ENCODE results near the gene ZNF280B. TPM values are rescaled to one million over a fixed set of nuclear protein-coding genes. Genes with fewer than 3 reads are reported as not detected.

ZNF280B gene
- total and polyA plus RNA-seq, 5 donors: 0.59 to 1.7 (median 1.4) TPM

DNA sequence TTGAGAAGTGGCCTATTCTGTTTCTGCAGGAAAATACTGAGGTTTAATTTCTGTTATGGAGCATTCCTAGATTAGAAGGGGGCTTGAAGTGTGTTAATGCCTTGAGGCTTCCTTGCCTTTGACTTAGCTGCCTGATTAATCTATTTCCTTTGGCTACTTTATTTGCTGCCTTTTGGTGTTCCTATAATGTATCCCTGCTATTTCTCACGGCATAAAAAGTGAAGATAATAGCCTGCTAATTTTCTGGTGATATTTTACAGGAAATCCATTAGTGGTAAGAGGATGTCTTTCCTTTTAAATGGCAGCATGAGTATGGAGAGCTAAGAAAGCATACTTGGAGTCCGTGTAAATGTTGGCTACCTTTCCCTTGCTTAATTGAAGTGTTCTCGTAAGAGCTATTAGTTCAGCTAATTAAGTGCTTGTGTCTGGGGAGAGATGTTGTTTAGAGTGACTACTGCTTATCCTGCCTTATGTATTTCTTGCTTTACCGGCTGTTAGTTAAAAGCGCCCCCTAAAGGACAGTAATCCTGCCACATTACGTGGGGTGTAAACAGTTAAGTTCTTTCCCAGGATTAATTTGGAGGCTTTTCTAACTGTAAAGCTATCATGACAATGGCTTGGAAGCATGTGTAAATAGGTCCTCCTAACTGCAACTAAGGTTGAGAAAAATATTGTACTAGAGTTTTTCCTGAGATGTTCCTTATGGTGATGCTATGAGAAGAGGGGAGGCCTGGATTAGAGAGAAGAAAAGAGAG lies 45.6 kb downstream of the ZNF280B start:
- Histone ChIP-seq H3K27ac (ENCODE audit: low read length) (no peak overlapping the region), H3K4me1 (ENCODE audit: control insufficient read depth, insufficient read depth, low read length) (no peaks in the 10 kb centered on the region), H3K9me3 (ENCODE audit: control insufficient read depth, low read length) (peaks cover 4% of the 10 kb centered on the region), H3K27me3 (ENCODE audit: control insufficient read depth, insufficient read depth) (no peaks in the 10 kb centered on the region), H3K4me3 (ENCODE audit: low read length) (no peak overlapping the region)
- ATAC-seq (no peak), DNase-seq (no peak)
- intact Hi-C loops (cut with DNase I): loop anchor here (5.0 to 10.0 kb wide), 5 partner anchors 222 to 662 kb away; no protein-coding TSS in a partner anchor
- WGBS: 46% methylated on average over 6 of the region's 6 CpGs

DNA sequence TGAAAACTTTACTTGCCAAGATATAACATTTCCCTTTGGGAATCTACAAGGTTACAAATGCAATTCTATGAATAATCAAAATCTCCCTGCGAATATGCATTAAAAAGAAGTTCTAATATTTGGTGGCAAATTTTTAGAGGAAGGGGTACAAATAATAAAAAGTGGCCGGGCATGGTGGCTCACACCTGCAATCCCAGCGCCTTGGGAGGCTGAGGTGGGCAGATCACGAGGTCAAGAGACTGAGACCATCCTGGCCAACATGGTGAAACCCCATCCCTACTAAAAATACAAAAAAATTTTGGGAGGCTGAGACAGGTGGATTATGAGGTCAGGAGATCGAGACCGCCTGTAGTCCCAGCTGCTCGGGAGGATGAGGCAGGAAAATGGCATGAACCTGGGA lies 47.0 kb downstream of the ZNF280B start:
- H3K4me1 ChIP-seq (ENCODE audit: control insufficient read depth, insufficient read depth, low read length): no peaks in the 10 kb centered on the region
- H3K27me3 ChIP-seq (ENCODE audit: control insufficient read depth, insufficient read depth): no peaks in the 10 kb centered on the region
- H3K9me3 ChIP-seq (ENCODE audit: control insufficient read depth, low read length): peaks cover 7% of the 10 kb centered on the region
- H3K27ac ChIP-seq (ENCODE audit: low read length): no peak overlapping the region
- 73% methylated on average over 7 of the region's 7 CpGs for whole genome bisulfite sequencing
- no peak overlapping the region for H3K4me3 ChIP-seq (ENCODE audit: low read length)
- intact Hi-C loops (cut with DNase I): loop anchor here (5.0 to 10.0 kb wide), 5 partner anchors 223 to 663 kb away; no protein-coding TSS in a partner anchor
- DNase-seq (no peak), ATAC-seq (no peak)

DNA sequence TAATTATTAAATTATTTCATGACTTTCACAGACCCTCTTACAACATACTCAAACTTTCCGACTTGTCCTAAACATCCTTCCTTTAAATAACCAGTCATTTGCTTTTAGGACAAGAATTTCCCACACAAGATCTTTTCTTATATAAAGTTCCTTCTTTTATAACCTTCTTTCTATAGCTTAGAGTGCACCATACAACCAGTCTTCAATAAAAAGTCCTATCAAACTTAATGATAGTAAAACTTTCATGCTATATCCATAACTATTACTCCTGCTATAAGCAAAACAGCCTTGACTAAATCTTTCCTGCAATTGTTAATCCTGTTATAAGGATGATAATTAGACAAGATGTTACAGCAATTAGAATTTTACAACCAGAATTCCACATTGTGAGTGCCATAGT lies 47.4 kb downstream of the ZNF280B start:
- H3K4me1 ChIP-seq (ENCODE audit: control insufficient read depth, insufficient read depth, low read length): no peaks in the 10 kb centered on the region
- no peak overlapping the region for H3K4me3 ChIP-seq (ENCODE audit: low read length)
- H3K27ac ChIP-seq (ENCODE audit: low read length): no peak overlapping the region
- peaks cover 7% of the 10 kb centered on the region for H3K9me3 ChIP-seq (ENCODE audit: control insufficient read depth, low read length)
- no peaks in the 10 kb centered on the region for H3K27me3 ChIP-seq (ENCODE audit: control insufficient read depth, insufficient read depth)
- ATAC-seq: no peak
- no peak for DNase-seq
- 75% methylated on average over 1 of the region's 1 CpG for whole genome bisulfite sequencing
- intact Hi-C loops (cut with DNase I): loop anchor here (5.0 to 10.0 kb wide), 5 partner anchors 224 to 664 kb away; no protein-coding TSS in a partner anchor

DNA sequence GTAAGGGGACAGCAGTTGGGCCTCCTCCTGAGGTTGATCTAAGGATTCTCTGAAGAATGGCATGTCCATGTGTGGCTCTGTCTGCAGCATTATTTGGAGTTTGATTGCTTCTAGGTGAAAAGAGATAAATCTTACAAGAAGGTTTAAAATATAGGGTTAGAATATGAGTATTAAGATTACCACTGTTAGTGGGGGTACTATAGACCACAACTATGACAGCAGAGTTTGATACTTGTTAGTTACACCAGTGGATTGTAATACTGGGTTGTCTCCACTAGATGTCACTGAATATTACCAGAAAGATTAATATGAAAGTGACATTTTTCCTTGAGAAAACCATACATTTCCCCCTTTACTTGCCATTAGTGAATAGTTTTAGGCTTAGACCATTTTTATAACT lies 47.9 kb downstream of the ZNF280B start:
- DNase-seq (no peak), ATAC-seq (no peak)
- no peaks in the 10 kb centered on the region for H3K4me1 ChIP-seq (ENCODE audit: control insufficient read depth, insufficient read depth, low read length)
- peaks cover 7% of the 10 kb centered on the region for H3K9me3 ChIP-seq (ENCODE audit: control insufficient read depth, low read length)
- no peak overlapping the region for H3K4me3 ChIP-seq (ENCODE audit: low read length)
- no peak overlapping the region for H3K27ac ChIP-seq (ENCODE audit: low read length)
- H3K27me3 ChIP-seq (ENCODE audit: control insufficient read depth, insufficient read depth): peaks cover 4% of the 10 kb centered on the region
- intact Hi-C loops (cut with DNase I): loop anchor here (5.0 to 10.0 kb wide), 5 partner anchors 224 to 664 kb away; no protein-coding TSS in a partner anchor

DNA sequence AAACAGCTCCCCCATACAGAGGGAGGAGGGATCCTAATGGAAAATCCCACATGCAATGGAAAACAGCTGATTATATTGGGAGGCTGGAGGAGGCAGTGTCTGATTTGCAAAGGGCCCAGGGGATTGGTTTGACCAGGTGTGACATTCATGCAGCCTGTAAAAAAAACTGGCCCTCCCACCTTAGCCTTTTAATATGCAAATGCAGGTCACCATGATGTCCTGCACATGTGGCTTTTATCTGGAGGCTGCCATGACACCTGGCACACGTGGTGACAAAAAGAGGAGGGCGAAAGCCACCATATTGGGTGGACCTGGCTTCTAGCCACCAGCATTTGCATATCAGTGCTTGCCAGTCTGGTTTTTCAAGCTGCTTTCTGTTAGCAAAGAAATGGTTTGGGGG lies 48.5 kb downstream of the ZNF280B start:
- DNase-seq: no peak
- intact Hi-C loops (cut with DNase I): loop anchor here (5.0 to 10.0 kb wide), 5 partner anchors 225 to 665 kb away; no protein-coding TSS in a partner anchor
- no peak for ATAC-seq

DNA sequence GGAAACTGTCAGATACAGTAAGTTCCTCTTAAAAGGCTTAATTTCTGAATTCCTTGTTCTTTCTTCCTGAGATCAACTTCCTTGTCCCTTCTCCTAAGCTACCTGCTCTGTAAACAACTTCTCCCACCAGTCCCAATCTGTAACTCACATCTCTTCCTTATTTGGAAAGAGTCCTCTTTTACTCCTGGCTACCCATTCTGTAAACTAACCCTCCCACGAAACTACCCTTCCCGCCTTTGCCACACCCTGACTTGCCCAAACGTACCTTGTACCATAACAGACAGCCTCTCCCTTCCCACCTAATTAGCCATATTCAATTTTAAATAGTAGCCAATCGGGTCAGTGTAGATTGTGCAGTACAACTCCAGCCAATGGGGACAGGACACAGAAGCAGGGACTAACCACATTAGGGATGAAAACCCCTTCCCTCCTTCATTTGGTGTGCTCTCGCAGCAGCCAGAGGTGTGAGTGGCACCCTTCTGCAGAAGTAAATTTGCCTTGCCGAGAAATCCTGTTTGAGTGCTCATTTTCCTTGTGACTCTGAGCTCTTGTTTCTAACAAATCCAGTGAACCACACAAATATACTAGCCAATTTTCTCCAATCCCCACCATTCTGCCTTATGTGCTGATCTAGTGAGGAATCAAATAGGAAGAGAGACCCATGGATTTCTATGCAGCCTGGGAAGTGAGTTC lies 49.5 kb downstream of the ZNF280B start:
- DNase-seq (no peak), ATAC-seq (no peak)
- peaks cover 10% of the 10 kb centered on the region for H3K27me3 ChIP-seq (ENCODE audit: control insufficient read depth, insufficient read depth)
- no peak overlapping the region for H3K27ac ChIP-seq (ENCODE audit: low read length)
- H3K9me3 ChIP-seq (ENCODE audit: control insufficient read depth, low read length): peaks cover 7% of the 10 kb centered on the region
- H3K4me3 ChIP-seq (ENCODE audit: low read length): no peak overlapping the region
- intact Hi-C loops (cut with DNase I): no loop called here
- 85% methylated on average over 6 of the region's 6 CpGs for WGBS
- H3K4me1 ChIP-seq (ENCODE audit: control insufficient read depth, insufficient read depth, low read length): no peaks in the 10 kb centered on the region

More for the DNA sequence above, 48.5 kb downstream of the ZNF280B start:
- Histone ChIP-seq H3K4me3 (ENCODE audit: low read length) (no peak overlapping the region), H3K4me1 (ENCODE audit: control insufficient read depth, insufficient read depth, low read length) (no peaks in the 10 kb centered on the region), H3K27ac (ENCODE audit: low read length) (no peak overlapping the region), H3K27me3 (ENCODE audit: control insufficient read depth, insufficient read depth) (peaks cover 4% of the 10 kb centered on the region), H3K9me3 (ENCODE audit: control insufficient read depth, low read length) (peaks cover 7% of the 10 kb centered on the region)
- WGBS: 75% methylated on average over 2 of the region's 2 CpGs

DNA sequence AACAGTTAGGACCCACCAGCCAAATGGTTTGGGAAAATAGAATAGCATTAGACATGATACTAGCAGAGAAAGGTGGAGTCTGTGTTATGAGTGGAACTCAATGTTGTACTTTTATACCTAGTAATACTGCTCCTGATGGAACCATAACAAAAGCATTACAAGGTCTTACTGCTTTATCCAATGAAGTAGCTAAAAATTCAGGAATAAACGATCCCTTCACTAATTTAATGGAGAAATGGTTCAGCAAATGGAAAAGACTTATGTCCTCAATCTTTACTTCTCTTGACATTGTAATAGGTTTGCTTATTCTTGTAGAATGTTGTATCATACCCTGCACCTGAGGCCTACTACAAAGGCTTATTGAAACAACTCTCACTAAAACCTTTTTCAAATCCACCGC lies 50.2 kb downstream of the ZNF280B start:
- Histone ChIP-seq H3K4me1 (ENCODE audit: control insufficient read depth, insufficient read depth, low read length) (no peaks in the 10 kb centered on the region), H3K9me3 (ENCODE audit: control insufficient read depth, low read length) (peaks cover 7% of the 10 kb centered on the region), H3K4me3 (ENCODE audit: low read length) (no peak overlapping the region), H3K27ac (ENCODE audit: low read length) (no peak overlapping the region), H3K27me3 (ENCODE audit: control insufficient read depth, insufficient read depth) (peaks cover 10% of the 10 kb centered on the region)
- intact Hi-C loops (cut with DNase I): no loop called here
- no peak for ATAC-seq
- 82% methylated on average over 2 of the region's 2 CpGs for WGBS
- DNase-seq: no peak

DNA sequence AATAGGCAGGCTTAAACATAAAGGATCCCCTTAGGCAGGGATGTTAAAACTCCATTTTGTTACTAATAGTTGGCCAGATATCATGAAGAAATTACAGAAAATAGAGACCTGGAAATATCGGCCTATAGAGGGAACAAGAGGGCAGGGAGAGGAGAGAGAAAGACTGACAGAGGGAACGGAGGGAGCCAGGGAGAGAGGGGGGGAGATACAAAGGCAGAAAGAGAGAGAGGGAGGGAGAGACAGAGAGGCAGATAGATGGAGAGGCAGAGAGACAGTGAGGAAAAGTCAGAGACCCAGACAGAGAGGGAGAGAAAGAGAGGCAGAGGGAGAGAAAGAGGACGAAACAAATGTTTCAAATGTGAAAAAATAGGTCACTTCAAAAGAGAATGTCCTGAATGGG lies 53.5 kb downstream of the ZNF280B start:
- Histone ChIP-seq H3K27ac (ENCODE audit: low read length) (no peak overlapping the region), H3K9me3 (ENCODE audit: control insufficient read depth, low read length) (peaks cover 11% of the 10 kb centered on the region), H3K27me3 (ENCODE audit: control insufficient read depth, insufficient read depth) (peaks cover 10% of the 10 kb centered on the region), H3K4me3 (ENCODE audit: low read length) (no peak overlapping the region), H3K4me1 (ENCODE audit: control insufficient read depth, insufficient read depth, low read length) (no peaks in the 10 kb centered on the region)
- ATAC-seq: no peak
- intact Hi-C loops (cut with DNase I): no loop called here
- WGBS: 55% methylated on average over 3 of the region's 3 CpGs
- DNase-seq: no peak

DNA sequence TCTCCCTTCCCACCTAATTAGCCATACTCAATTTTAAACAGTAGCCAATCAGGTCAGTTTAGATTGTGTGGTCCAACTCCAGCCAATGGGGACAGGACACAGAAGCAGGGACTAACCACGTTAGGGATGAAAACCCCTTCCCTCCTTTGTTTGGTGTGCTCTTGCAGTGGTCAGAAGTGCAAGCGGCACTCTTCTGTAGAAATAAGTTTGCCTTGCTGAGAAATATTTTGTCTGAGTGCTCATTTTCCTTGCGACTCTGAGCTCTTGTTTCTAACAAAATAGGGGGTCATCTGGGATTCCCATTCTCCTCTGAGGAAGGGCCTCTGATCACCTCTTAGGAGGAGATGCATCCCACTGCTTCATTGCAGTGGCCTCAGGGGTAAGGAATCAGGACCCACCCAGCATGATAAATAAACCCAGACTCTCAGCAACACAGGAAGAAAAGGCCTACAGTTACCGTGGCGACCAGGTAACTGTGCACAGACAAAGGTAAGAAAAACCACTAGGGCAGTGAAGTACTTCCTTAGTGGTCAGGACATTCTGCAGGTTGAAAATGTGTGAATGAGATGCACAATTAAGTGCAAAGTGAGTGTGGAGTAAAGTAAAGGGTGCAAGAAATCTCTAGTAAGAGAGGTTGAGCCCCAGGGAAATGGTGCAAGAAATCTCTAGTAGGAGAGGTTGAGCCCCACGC lies 55.4 kb downstream of the ZNF280B start:
- 76% methylated on average over 6 of the region's 6 CpGs for WGBS
- no peak for ATAC-seq
- Histone ChIP-seq H3K4me3 (ENCODE audit: low read length) (no peak overlapping the region), H3K9me3 (ENCODE audit: control insufficient read depth, low read length) (peaks cover 7% of the 10 kb centered on the region), H3K4me1 (ENCODE audit: control insufficient read depth, insufficient read depth, low read length) (no peaks in the 10 kb centered on the region), H3K27me3 (ENCODE audit: control insufficient read depth, insufficient read depth) (peaks cover 10% of the 10 kb centered on the region), H3K27ac (ENCODE audit: low read length) (no peak overlapping the region)
- no peak for DNase-seq
- intact Hi-C loops (cut with DNase I): no loop called here

DNA sequence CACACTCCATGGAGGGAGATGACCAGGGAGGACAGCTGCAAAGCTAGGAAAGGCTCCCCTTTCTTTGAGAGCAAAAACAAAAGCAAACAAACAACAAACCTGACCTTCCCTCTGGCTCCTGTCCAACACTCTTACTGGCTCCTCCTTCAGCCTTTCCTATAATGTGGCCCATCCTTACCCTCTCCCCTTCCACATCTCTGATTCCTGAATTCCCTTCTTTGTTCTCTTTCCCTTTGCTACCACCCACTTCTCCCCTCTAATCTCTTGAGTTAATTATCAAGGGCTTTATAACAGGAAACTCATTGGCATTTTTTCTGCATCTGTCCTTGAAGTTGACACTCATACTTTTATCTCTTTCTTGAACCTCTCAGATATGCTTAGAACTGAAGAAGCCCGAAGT lies 56.3 kb downstream of the ZNF280B start:
- intact Hi-C loops (cut with DNase I): no loop called here
- no peak overlapping the region for H3K4me3 ChIP-seq (ENCODE audit: low read length)
- H3K27me3 ChIP-seq (ENCODE audit: control insufficient read depth, insufficient read depth): peaks cover 10% of the 10 kb centered on the region
- no peak for ATAC-seq
- H3K27ac ChIP-seq (ENCODE audit: low read length): no peak overlapping the region
- DNase-seq: no peak
- 54% methylated on average over 1 of the region's 1 CpG for WGBS
- peaks cover 3% of the 10 kb centered on the region for H3K9me3 ChIP-seq (ENCODE audit: control insufficient read depth, low read length)
- H3K4me1 ChIP-seq (ENCODE audit: control insufficient read depth, insufficient read depth, low read length): no peaks in the 10 kb centered on the region

DNA sequence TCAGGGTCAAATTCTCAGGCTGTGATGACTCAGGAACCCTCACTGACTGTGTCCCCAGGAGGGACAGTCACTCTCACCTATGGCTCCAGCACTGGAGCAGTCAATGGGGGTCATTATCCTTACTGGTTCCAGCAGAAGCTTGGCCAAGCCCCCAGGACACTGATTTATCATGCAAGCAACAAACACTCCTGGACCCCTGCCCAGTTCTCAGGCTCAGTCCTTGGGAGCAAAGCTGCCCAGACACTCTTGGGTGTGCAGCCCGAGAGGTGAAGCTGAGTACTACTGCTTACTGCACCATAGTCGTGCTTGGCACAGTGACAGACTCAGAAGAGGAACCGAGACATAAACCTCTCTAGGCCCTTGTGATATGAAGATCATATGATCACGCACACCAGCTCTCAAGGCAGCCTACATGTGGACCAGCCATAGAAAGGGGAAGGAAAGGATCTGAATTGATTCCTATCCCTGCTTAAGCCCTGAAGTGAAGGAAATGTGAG lies 58.2 kb downstream of the ZNF280B start:
- intact Hi-C loops (cut with DNase I): no loop called here
- Histone ChIP-seq H3K9me3 (ENCODE audit: control insufficient read depth, low read length) (peaks cover 3% of the 10 kb centered on the region), H3K27ac (ENCODE audit: low read length) (no peak overlapping the region), H3K4me3 (ENCODE audit: low read length) (no peak overlapping the region), H3K27me3 (ENCODE audit: control insufficient read depth, insufficient read depth) (peaks cover 6% of the 10 kb centered on the region), H3K4me1 (ENCODE audit: control insufficient read depth, insufficient read depth, low read length) (no peaks in the 10 kb centered on the region)
- 17% methylated on average over 4 of the region's 4 CpGs for WGBS
- ATAC-seq: peak in 1 of 2 donors; percentile 45
- DNase-seq: peak in 1 of 3 donors; percentile 46

Measured in right cardiac atrium (tissue), 5 donors.